ENCODE data around the gene SLC41A2.

SLC41A2 gene

DNA sequence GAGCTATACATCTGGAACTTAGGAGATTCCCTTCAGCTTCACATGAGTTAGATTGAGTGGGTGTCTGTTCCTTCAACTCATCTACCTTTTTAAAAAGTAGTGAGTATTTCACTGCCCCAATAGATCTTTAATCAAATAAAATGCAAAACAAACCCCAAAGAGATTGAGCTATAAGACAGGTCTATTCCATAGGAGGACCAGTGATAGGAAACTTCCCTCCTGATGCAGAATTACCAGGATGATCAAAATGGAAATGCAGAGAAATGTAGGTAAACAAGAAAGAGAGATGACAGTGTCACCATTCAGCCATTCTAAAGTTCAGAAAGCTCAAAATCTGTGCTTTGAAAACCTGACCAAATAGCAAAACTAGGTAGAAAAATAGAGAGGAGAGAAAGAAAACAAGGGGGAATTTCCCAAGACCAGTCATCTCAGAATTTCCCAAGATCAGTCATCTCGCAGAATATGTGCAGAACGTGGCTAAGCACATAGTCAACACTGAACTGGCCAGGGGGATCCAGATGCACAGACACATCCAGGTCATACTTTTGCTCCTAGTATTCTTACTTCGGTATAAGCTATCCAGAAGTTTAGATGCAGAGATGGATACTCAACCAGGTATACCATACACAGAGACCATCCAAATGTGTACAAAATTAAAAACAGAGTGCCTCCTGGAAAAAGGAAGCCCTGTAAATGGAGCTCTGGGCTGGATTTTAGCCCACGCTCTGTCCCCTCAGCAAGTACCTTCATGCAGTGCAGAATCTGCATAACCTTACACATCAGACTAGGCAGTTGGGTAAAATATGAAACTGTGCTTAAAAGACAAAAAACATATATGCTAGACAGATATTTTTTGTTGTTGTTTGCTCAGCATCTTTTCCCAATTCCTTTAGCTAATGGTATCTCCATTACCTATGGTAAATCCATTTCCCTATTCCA is 27.4 kb downstream of the SLC41A2 start:
- no peak for DNase-seq (ENCODE audit: low spot score)

DNA sequence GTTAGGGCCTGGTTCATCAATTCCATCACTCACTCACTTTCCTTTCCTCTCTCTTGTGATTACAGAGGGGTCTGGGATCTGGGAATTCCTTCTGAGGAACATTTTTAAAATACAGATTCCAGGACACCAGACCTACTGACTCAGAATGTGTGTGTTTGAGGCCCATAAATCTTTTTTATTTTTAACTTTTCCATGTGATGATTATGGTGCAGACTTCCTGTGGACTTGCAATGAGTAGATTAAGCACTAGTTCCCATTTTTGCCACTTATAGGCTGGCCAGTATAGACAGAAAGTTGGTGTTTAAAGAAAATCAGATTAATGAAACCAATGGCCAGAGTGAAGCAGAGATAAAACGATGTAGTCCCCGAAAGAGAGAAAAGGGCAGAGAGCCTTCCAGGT is 28.1 kb downstream of the SLC41A2 start:
- DNase-seq (ENCODE audit: low spot score): no peak

DNA sequence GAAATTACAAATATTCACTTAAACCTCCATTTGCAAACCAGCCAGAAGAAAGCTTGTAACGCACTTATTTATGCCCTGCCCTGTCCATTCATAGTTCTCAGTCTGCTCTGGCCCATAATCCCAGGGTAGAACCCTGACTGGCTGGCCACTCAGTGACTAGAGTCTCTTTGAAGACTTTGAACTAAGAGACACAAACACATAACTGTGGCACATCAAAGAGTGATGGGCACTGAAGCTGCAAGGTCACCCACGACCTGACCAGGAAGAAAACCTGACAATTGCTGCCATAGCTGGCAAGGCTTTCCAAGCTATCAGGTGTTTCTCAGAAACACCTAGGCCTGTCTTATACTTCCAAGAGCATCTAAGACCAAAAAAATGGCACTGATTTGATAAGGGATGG is 28.7 kb downstream of the SLC41A2 start:
- DNase-seq (ENCODE audit: low spot score): no peak

DNA sequence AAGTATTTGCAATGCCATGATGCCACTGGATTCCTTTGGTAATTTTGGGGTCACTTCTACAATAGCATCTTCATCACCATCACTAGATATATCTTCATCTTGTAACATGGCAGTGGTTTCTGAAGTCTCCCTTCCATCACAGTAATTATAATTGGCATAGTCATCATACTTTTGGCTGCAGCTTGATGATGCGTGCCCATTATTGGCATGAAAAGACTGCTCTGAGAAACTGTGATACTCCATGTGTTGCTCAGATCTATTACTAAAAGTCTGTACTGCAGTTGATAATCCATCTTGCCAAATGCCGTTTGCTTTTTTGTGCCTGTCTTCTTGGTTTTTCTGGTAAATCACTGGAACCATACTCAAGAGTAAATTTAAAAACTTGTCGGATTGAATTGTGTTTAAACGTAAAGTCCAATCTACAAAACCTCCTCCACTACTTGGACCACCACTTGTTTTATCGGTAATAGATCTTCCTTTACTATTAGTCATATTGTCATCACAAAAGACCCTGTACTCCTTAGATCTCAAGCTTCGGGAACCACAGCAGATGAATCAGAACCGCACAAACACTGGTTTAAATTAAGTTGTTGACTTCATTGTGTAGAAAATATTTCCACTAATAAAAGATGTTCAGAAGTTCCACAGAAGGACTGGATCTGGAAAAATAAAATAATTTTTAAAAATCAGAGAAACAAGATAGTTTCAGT is 29.9 kb downstream of the SLC41A2 start:
- no peak for DNase-seq (ENCODE audit: low spot score)

DNA sequence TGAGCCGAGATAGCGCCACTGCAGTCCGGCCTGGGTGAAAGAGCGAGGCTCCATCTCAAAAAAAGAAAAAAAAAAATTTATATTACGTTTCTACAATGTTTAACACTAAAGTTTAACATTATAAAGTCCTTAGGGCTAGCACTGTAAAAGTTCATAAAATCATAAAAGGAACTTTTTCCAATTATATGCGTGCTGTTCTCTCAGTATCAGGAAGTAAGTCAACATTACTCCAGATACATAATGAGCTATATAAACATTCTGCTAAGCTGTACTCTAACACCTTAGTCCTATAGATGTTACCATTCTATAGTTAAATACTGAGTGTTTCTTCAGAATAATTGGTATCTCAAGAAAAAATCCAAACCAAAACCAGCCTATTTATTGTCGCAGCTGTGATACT is 32.6 kb downstream of the SLC41A2 start:
- DNase-seq (ENCODE audit: low spot score): no peak

DNA sequence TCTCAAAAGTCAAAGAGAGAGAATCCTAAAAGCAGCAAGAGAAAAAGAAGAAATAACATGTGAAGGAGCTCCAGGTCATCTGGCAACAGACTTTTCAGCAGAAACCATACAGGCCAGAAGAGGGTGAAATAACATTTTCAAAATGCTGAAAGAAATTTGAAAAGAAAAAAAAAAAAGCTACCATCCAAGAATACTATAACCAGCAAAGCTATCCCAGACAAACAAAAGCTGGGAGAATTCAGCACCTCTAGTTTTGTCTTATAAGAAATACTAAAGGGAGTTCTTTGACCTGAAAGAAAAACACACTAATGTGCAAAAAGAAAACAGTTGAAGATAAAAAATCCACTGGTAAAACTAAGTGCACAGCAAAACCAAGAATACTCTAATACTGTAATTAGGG is 36.8 kb downstream of the SLC41A2 start:
- no peak for DNase-seq (ENCODE audit: low spot score)

DNA sequence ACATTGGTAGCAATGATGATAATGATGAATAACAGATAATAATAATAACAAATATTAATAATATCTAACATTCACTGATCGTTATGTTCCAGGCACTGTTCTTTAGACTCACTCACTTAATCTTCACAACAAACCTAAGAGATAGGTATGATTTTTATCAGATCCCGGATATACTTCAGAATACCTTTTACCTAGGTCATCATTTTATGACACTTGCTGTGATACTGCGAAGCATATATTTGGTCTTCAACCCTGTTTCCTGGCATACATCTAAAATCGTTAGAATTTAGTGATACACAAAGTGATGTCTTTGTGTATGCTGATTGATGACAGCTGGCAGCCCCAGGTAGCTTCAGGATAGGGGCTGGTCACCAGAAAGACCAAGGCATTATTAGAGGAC is 46.1 kb downstream of the SLC41A2 start:
- DNase-seq (ENCODE audit: low spot score): no peak

DNA sequence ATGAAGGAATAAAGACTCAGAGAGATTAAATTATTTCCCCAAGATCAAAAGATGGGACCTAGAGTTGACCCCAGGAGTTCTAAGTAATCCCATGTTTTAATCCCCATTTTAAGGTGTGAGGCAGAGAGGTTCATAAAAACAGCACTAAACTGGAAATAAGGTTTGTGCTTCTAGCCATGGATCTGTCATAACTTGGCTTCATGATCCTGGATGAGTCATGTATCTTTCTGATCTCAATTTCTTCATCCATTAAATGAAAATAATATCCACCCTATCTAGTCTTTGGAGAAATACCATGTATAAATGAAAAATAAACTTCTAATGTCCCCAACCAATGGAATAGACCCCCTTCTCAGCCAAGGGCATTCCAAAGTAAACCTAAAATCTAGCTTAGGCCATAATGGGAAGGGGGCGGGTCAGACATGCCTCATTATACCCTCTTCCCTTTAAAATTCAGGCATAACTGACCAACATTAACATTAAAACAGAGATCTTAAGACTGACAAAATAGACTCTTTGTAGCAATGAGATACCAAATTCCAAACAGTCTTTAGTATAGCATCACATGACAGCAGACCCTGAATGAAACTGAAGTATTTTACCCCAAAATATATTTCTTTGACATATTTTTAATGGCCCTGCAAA is 47.8 kb downstream of the SLC41A2 start:
- DNase-seq (ENCODE audit: low spot score): no peak

DNA sequence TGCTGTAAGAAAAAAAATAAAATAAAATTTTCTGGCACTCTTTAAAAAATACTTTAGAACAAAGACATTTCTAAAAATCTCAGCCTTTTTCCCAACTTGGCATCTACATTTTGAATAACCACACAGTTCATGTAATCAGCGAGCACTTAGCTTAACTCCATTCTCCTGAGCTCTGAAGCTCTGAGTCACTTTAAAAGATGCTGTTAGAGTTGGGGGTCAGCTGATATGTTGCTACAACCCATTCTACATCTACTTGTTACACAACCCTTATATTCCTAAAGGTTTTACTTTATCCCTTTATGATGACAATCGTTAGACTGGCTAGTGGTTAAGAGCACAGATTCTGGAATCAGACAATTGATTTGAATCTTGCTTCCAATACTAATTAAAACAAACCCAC is 48.3 kb downstream of the SLC41A2 start:
- DNase-seq (ENCODE audit: low spot score): no peak
